Psoas muscle (tissue), 8 donors: Measurements from ENCODE around the gene BIRC7. TPM values are rescaled to one million over a fixed set of nuclear protein-coding genes. Genes with fewer than 3 reads are reported as not detected.

Experiments used
- ATAC-seq, 4 donors: fragments of 200-7000 bp; cut with Tn5 transposase; one replicate each; pipeline ENCODE4 v1.9.1; 2020; ENCODE audit warnings: moderate library complexity in 3 of 4, mild to moderate bottlenecking in 2 of 4
- DNase-seq, 2 donors: peaks; one replicate each; pipeline ENCODE4 v3.0.0-alpha.2; 2020
- H3K27ac ChIP-seq: fragments of 200-600 bp; one replicate; pipeline ENCODE4 v1.8.0; 2022
- H3K27me3 ChIP-seq, 3 donors: fragments of 200-600 bp in 1 of 3; one replicate each; pipeline versions ENCODE4 v1.6.1 to v1.8.0; 2013 to 2022; ENCODE audit warnings: low read length in 2 of 3, mild to moderate bottlenecking in 2 of 3, moderate library complexity in 1 of 3; ENCODE audit not compliant: insufficient read depth in 3 of 3
- H3K36me3 ChIP-seq, 2 donors: fragments of 200-600 bp in 1 of 2; one replicate each; pipeline versions ENCODE4 v1.6.1 to v1.8.0; 2013 to 2022; ENCODE audit warnings: low read depth in 1 of 2, mild to moderate bottlenecking in 1 of 2, moderate library complexity in 1 of 2; ENCODE audit not compliant: insufficient read depth in 1 of 2
- H3K4me1 ChIP-seq: fragments of 200-600 bp; one replicate; pipeline ENCODE4 v1.8.0; 2022
- H3K4me3 ChIP-seq: fragments of 200-600 bp; one replicate; pipeline ENCODE4 v1.8.0; 2022; ENCODE audit warnings: mild to moderate bottlenecking
- H3K9me3 ChIP-seq: fragments of 200-600 bp; one replicate; pipeline ENCODE4 v1.8.0; 2022
- CTCF ChIP-seq: fragments of 200-600 bp; IDR thresholded peaks from one replicate; pipeline ENCODE4 v1.8.0; 2022; ENCODE audit warnings: antibody characterized with exemption
- WGBS, 3 donors: extraction: QIAGEN DNeasy Blood & Tissue Kit; methylation state at CpG; one replicate each; pipeline versions ENCODE4 v1.1.6 to v1.1.7; 2013; 5-methylcytosine and 5-hydroxymethylcytosine counted together
- intact Hi-C, 2 donors: fragments of 100-400 bp; cut with DNase I; formaldehyde crosslinking; loops; one replicate each; pipeline versions ENCODE4 v1.11.0 to v1.14.2; 2022
- polyA plus RNA-seq, 3 donors: library from polyadenylated mRNA; stranded (reverse); fragments of 200-250 nt; gene quantifications; one replicate each; pipeline ENCODE4 v1.2.3, GENCODE V29; 2013
- total RNA-seq, 4 donors: library from RNA; stranded (reverse); fragmentation: NEBNext Ultra II Directional in 2 of 4; extraction: Animal tissue kit (Norgen Biotek cat#: 25700) in 2 of 4; gene quantifications; one replicate each; pipeline versions ENCODE4 v1.2.1 to v1.2.4, GENCODE V29; 2021 to 2023
- donor health status: healthy with polysubstance abuse.
- donor health status: DM: no; HTN: no; CAD: no; lungs with moderate emphysema.
- donor health status: Bipolar disorder and iron deficiency.
- donor health status: healthy.
- donor health status: DM: yes; HTN: yes; CAD: no.
- donor health status: DM: no; HTN: no; CAD: no.
- donor health status: DM: no; HTN: no; CAD: no.
- donor health status: DM: yes; HTN: yes; CAD: no.

The BIRC7 gene
- total and polyA plus RNA-seq, 7 donors, result 0.04 TPM; not detected in 6

GRCh38 chr20:63288581-63289251 lies 53.0 kb downstream of the BIRC7 start:
- TF ChIP-seq CTCF, result no peak
- H3K4me3 ChIP-seq, result no peak overlapping the region
- H3K27me3 ChIP-seq, result peaks cover 0 to 17% (median 0%) of the 10 kb centered on the region in 3 donors
- H3K9me3 ChIP-seq, result no peaks in the 10 kb centered on the region
- peaks cover 6 to 50% of the 10 kb centered on the region in 2 donors for H3K36me3 ChIP-seq
- 77 to 83% (median 82%) methylated on average over 28 of the region's 28 CpGs for WGBS, 3 donors
- peak in 1 of 2 donors; percentile 12 for DNase-seq
- intact Hi-C loops, result no loop called here
- H3K27ac ChIP-seq, result no peak overlapping the region
- no peak for ATAC-seq
- H3K4me1 ChIP-seq, result no peaks in the 10 kb centered on the region

- no peak for ATAC-seq
Observed at GRCh38 chr20:63289311-63290135, 53.8 kb downstream of the BIRC7 start.

More at GRCh38 chr20:63289311-63290135, 53.8 kb downstream of the BIRC7 start:
- 86 to 90% (median 87%) methylated on average over 25 of the region's 25 CpGs for WGBS, 3 donors
- Histone ChIP-seq H3K36me3 (peaks cover 6 to 44% of the 10 kb centered on the region in 2 donors), H3K9me3 (no peaks in the 10 kb centered on the region), H3K27me3 (peaks cover 0 to 23% (median 6%) of the 10 kb centered on the region in 3 donors), H3K27ac (no peak overlapping the region), H3K4me3 (no peak overlapping the region), H3K4me1 (no peaks in the 10 kb centered on the region)
- intact Hi-C loops, result no loop called here
- TF ChIP-seq CTCF, result no peak
- peak in 1 of 2 donors; percentile 17 for DNase-seq

Other genes starting within 250 kb of the BIRC7 start
- not detected for gene BHLHE23, start 228.9 kb upstream of the BIRC7 start, total RNA-seq
- gene BHLHE23, start 228.9 kb upstream of the BIRC7 start, polyA plus RNA-seq, result not detected
- gene YTHDF1, start 19.8 kb upstream of the BIRC7 start, total RNA-seq, result 10 to 100 TPM; 36.0 to 52.1 (median 48.0) TPM
- gene YTHDF1, start 19.8 kb upstream of the BIRC7 start, polyA plus RNA-seq, result 10 to 100 TPM; 27.4 to 51.8 (median 28.9) TPM
- gene NKAIN4, start 18.6 kb downstream of the BIRC7 start, total RNA-seq, result not detected
- not detected for gene NKAIN4, start 18.6 kb downstream of the BIRC7 start, polyA plus RNA-seq
- gene ARFGAP1, start 36.9 kb downstream of the BIRC7 start, total RNA-seq, result 10 to 100 TPM; 19.9 to 42.2 (median 25.5) TPM
- gene ARFGAP1, start 36.9 kb downstream of the BIRC7 start, polyA plus RNA-seq, result 10 to 100 TPM; 22.3 to 42.0 (median 30.4) TPM
- not detected for gene COL20A1, start 57.3 kb downstream of the BIRC7 start, total RNA-seq
- gene COL20A1, start 57.3 kb downstream of the BIRC7 start, polyA plus RNA-seq, result under 1 TPM in 2 of 3 donors, not detected in 1; 0.08 to 0.09 TPM
- under 1 TPM in 2 of 4 donors, not detected in 2; 0.24 to 0.41 TPM for gene CHRNA4, start 125.4 kb downstream of the BIRC7 start, total RNA-seq
- under 1 TPM in 1 of 3 donors, not detected in 2; 0.01 TPM for gene CHRNA4, start 125.4 kb downstream of the BIRC7 start, polyA plus RNA-seq
- 1 to 10 TPM in 1 of 4 donors, under 1 TPM in 3; 0.11 to 2.8 (median 0.28) TPM for gene KCNQ2, start 236.8 kb downstream of the BIRC7 start, total RNA-seq
- gene KCNQ2, start 236.8 kb downstream of the BIRC7 start, polyA plus RNA-seq, result under 1 TPM in 2 of 3 donors, not detected in 1; 0.01 to 0.03 TPM